GM23338 (cell line): ENCODE measurements around the gene RABL6.

Experiments
- EZH2 ChIP-seq: fragments of 200-600 bp; sonication (generic); IDR thresholded peaks from one replicate; pipeline ENCODE4 v1.8.0; 2017; ENCODE audit warnings: antibody characterized with exemption, mild to moderate bottlenecking, low read depth; ENCODE audit not compliant: unreplicated experiment
- EZH2phosphoT487 ChIP-seq: fragments of 200-600 bp; sonication (generic); IDR thresholded peaks from one replicate; pipeline ENCODE4 v1.8.1; 2018; ENCODE audit warnings: antibody characterized with exemption; ENCODE audit not compliant: unreplicated experiment
- POLR2AphosphoS5 ChIP-seq: IDR thresholded peaks from 2 replicates; pipeline ENCODE4 v1.6.1; 2016; ENCODE audit warnings: antibody characterized with exemption, low read depth
- ZNF114 ChIP-seq: fragments of 250-450 bp; sonication (Bioruptor Pico); IDR thresholded peaks from 2 replicates; pipeline ENCODE4 v1.5.0; 2020; ENCODE audit warnings: mild to moderate bottlenecking, moderate library complexity
- TF ChIP-seq, protein P1 (sequence below): IDR thresholded peaks from one replicate; pipeline ENCODE4 v1.6.1; 2018; ENCODE audit warnings: antibody characterized with exemption; ENCODE audit not compliant: unreplicated experiment
- TF ChIP-seq, protein P2 (sequence below), 2 experiments: fragments of 200-600 bp in 1 of 2; sonication (generic) in 1 of 2; conservative IDR thresholded peaks; 2 replicates each; pipeline versions ENCODE4 v1.5.1 to v1.6.1; 2016 to 2017; ENCODE audit warnings: antibody characterized with exemption in 2 of 2, low read depth in 2 of 2, mild to moderate bottlenecking in 2 of 2, moderate library complexity in 1 of 2

DNA sequence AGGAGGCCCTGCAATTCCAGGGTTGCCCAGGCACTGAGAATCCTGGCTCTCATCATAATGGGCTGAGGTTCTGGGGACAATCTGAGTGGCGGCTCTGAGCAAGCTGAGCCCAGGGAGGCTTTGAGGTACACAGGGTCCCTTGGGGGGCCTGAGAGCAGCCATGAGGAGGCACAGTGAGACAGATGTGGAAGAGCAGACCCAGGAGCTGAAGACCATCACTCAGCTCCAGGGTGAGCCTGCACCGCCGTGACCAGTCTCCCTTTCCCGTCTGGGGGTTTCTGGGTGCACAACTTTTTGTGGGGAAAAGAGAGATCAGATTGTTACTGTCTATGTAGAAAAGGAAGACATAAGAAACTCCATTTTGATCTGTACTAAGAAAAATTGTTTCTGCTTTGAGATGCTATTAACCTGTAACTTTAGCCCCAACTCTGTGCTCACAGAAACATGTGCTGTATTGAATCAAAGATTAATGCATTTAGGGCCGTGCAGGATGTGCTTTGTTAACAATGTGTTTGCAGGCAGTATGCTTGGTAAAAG is 11.4 kb upstream of the RABL6 start, which contains the start of gene CCDC183:
- TF ChIP-seq, protein P1, sequence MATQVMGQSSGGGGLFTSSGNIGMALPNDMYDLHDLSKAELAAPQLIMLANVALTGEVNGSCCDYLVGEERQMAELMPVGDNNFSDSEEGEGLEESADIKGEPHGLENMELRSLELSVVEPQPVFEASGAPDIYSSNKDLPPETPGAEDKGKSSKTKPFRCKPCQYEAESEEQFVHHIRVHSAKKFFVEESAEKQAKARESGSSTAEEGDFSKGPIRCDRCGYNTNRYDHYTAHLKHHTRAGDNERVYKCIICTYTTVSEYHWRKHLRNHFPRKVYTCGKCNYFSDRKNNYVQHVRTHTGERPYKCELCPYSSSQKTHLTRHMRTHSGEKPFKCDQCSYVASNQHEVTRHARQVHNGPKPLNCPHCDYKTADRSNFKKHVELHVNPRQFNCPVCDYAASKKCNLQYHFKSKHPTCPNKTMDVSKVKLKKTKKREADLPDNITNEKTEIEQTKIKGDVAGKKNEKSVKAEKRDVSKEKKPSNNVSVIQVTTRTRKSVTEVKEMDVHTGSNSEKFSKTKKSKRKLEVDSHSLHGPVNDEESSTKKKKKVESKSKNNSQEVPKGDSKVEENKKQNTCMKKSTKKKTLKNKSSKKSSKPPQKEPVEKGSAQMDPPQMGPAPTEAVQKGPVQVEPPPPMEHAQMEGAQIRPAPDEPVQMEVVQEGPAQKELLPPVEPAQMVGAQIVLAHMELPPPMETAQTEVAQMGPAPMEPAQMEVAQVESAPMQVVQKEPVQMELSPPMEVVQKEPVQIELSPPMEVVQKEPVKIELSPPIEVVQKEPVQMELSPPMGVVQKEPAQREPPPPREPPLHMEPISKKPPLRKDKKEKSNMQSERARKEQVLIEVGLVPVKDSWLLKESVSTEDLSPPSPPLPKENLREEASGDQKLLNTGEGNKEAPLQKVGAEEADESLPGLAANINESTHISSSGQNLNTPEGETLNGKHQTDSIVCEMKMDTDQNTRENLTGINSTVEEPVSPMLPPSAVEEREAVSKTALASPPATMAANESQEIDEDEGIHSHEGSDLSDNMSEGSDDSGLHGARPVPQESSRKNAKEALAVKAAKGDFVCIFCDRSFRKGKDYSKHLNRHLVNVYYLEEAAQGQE, result no peak
- TF ChIP-seq POLR2AphosphoS5 (no peak), ZNF114 (CRISPR knock-in tag) (no peak), EZH2phosphoT487 (no peak), EZH2 (no peak)
- TF ChIP-seq, protein P2, sequence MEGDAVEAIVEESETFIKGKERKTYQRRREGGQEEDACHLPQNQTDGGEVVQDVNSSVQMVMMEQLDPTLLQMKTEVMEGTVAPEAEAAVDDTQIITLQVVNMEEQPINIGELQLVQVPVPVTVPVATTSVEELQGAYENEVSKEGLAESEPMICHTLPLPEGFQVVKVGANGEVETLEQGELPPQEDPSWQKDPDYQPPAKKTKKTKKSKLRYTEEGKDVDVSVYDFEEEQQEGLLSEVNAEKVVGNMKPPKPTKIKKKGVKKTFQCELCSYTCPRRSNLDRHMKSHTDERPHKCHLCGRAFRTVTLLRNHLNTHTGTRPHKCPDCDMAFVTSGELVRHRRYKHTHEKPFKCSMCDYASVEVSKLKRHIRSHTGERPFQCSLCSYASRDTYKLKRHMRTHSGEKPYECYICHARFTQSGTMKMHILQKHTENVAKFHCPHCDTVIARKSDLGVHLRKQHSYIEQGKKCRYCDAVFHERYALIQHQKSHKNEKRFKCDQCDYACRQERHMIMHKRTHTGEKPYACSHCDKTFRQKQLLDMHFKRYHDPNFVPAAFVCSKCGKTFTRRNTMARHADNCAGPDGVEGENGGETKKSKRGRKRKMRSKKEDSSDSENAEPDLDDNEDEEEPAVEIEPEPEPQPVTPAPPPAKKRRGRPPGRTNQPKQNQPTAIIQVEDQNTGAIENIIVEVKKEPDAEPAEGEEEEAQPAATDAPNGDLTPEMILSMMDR (conservative IDR thresholded peaks at IDR 0.05; ENCODE audit: low read depth in 2 of 2), result no peak
